ENCODE results near the gene SHISA9. TPM values are rescaled to one million over a fixed set of nuclear protein-coding genes. Genes with fewer than 3 reads are reported as not detected.

SHISA9 gene
- total and polyA plus RNA-seq, 2 of the 4 experiments (the other 2 are of a cell fraction): under 0.01 TPM; not detected in 1

- Histone ChIP-seq H2AK9ac (replicated peaks; ENCODE audit: low read depth, low read length, poor library complexity) (no peak overlapping the region), H3K4me3 (ENCODE audit: insufficient read depth, low read depth, low read length) (no peak overlapping the region), H3K9me3 (ENCODE audit: control insufficient read depth, insufficient read depth, low read length) (peaks cover 17% of the 10 kb centered on the region), H3K79me1 (ENCODE audit: low read depth in 1 of 2, low read length in 2 of 2) (no peaks in the 10 kb centered on the region), H3K14ac (replicated peaks; ENCODE audit: low read depth, low read length) (no peak overlapping the region), H3K56ac (ENCODE audit: extremely low read depth, insufficient read depth, low read length) (no peak overlapping the region), H3K18ac (ENCODE audit: low read depth, low read length) (no peak overlapping the region), H2BK15ac (ENCODE audit: low read depth, low read length) (no peak overlapping the region), H3K9me1 (ENCODE audit: insufficient read depth, low read length) (no peaks in the 10 kb centered on the region), H2BK5ac (ENCODE audit: low read depth, low read length, poor library complexity, severe bottlenecking) (no peak overlapping the region), H2BK120ac (ENCODE audit: low read depth, low read length) (no peak overlapping the region), H3K27ac (ENCODE audit: insufficient read depth, low read length) (no peak overlapping the region), H4K20me1 (ENCODE audit: insufficient read depth, low read length) (no peaks in the 10 kb centered on the region), H2BK20ac (ENCODE audit: low read depth, low read length) (no peak overlapping the region), H4K8ac (ENCODE audit: low read depth in 2 of 2, low read length in 2 of 2) (no peak overlapping the region), H3K4me1 (ENCODE audit: control insufficient read depth, insufficient read depth, low read length) (no peaks in the 10 kb centered on the region), H3K27me3 (ENCODE audit: control insufficient read depth, insufficient read depth, low read length) (no peaks in the 10 kb centered on the region), H2AK5ac (ENCODE audit: low read depth, low read length) (no peak overlapping the region), H3K4me2 (ENCODE audit: low read depth, low read length) (no peak overlapping the region), H3K23ac (ENCODE audit: low read depth, low read length) (no peak overlapping the region), H4K91ac (ENCODE audit: insufficient read depth, low read depth, low read length) (no peak overlapping the region), H2AFZ (replicated peaks; ENCODE audit: low read length, poor library complexity) (no peak overlapping the region), H4K5ac (ENCODE audit: low read depth, low read length) (no peak overlapping the region), H3K9ac (ENCODE audit: low read depth, low read length) (no peak overlapping the region), H3K4ac (ENCODE audit: low read depth, low read length) (no peak overlapping the region), H3K36me3 (ENCODE audit: control insufficient read depth, insufficient read depth, low read length) (no peaks in the 10 kb centered on the region)
- WGBS, 2 experiments (ENCODE audit: extremely low coverage in 2 of 2, insufficient read length in 1 of 2): no CpG with 5 or more reads among the region's 5 CpGs
- BruUV-seq (replicated peaks): no TSS peak
- intact Hi-C loops (cut with micrococcal nuclease) (no loop called here), in situ Hi-C loops (cut with MboI; ENCODE audit: low sequenced_read_pairs) (no loop called here), dilution Hi-C loops (cut with HindIII; ENCODE audit: low sequenced_read_pairs, unreplicated experiment) (no loop called here)
- ATAC-seq (ENCODE audit: low read depth) (no peak), DNase-seq (no peak)
- CTCF ChIA-PET: interaction anchor here (0.6 kb wide), 1 partner anchor 45 kb away, joined by 3 read pairs; no protein-coding TSS in a partner anchor
- TF ChIP-seq MAFK (IDR thresholded peaks at IDR 0.05; ENCODE audit: low read depth, low read length) (no peak), POLR2A (IDR thresholded peaks at IDR 0.05; ENCODE audit: low read depth, low read length) (no peak), RAD21 (IDR thresholded peaks at IDR 0.05; ENCODE audit: low read length) (no peak), USF2 (IDR thresholded peaks at IDR 0.05; ENCODE audit: low read depth, low read length) (no peak), SMC3 (IDR thresholded peaks at IDR 0.05; ENCODE audit: low read depth, low read length) (no peak), CHD1 (IDR thresholded peaks at IDR 0.05; ENCODE audit: low read depth, low read length) (no peak), RCOR1 (IDR thresholded peaks at IDR 0.05; ENCODE audit: insufficient replicate concordance, low read length) (no peak), BHLHE40 (IDR thresholded peaks at IDR 0.05; ENCODE audit: low read depth, low read length) (no peak), RFX5 (IDR thresholded peaks at IDR 0.05; ENCODE audit: low read depth, low read length) (no peak), CEBPB (IDR thresholded peaks at IDR 0.05; ENCODE audit: low read depth, low read length) (no peak), NFE2L2 (IDR thresholded peaks at IDR 0.05; ENCODE audit: low read depth, low read length) (no peak)
- POLR2A ChIA-PET (ENCODE audit: unreplicated experiment): no interaction called here
Measured at GRCh38 chr16:13118091-13118490, 216.7 kb downstream of the SHISA9 start.
